HepG2 (cell line): ENCODE measurements around the gene ATG5. TPM values are rescaled to one million over a fixed set of nuclear protein-coding genes. Genes with fewer than 3 reads are reported as not detected.

ENCODE experiments used
- ATAC-seq: fragments of 200-7000 bp; cut with Tn5 transposase; 3 replicates; pipeline ENCODE4 v1.9.1; 2020; ENCODE audit warnings: mild to moderate bottlenecking, moderate library complexity
- BruUV-seq: library from RNA; stranded (reverse); fragments of 400-500 nt; replicated peaks from 2 replicates; lab custom pipeline; 2021; lab: Mats Ljungman, UMichigan
- CTCF ChIA-PET: fragments of 300-600 bp; formaldehyde crosslinking; extraction: SDS; loops from one replicate; lab custom pipeline; 2021; ENCODE audit warnings: low total read pairs, inconsistent platforms, low intra/inter-chr PET ratio; lab: Yijun Ruan, JAX
- POLR2A ChIA-PET: fragments of 350-600 bp; sonication (Branson Sonifier 250); formaldehyde crosslinking; loops from one replicate; lab custom pipeline; 2020; ENCODE audit warnings: antibody characterized with exemption, inconsistent platforms; lab: Yijun Ruan, JAX
- DNase-seq: peaks from one replicate; pipeline ENCODE4 v3.0.0-alpha.2; 2015; ENCODE audit warnings: low spot score
- FAIRE-seq: peaks from 3 replicates; lab custom pipeline; 2011; peaks lifted over from hg19 to GRCh38; lab: Jason Lieb, UNC
- H2AFZ ChIP-seq: one replicate; pipeline ENCODE4 v1.6.1; 2011; ENCODE audit warnings: low read length, inconsistent platforms
- H3K27ac ChIP-seq: fragments of 300-600 bp; 3 replicates; pipeline ENCODE4 v1.8.0; 2011; ENCODE audit warnings: mixed run types, mild to moderate bottlenecking, mixed read lengths, low read length, inconsistent platforms; ENCODE audit not compliant: insufficient read depth; ENCODE audit errors: extremely low read length
- H3K27me3 ChIP-seq, 2 experiments: fragments of 200-600 bp in 1 of 2; 2 replicates in 1 of 2; 3 replicates in 1 of 2; pipeline versions ENCODE4 v1.6.0 to v1.8.0; 2011; ENCODE audit warnings: low read length in 2 of 2, mild to moderate bottlenecking in 2 of 2, moderate library complexity in 2 of 2, inconsistent platforms in 1 of 2; ENCODE audit not compliant: insufficient read depth in 2 of 2, control insufficient read depth in 1 of 2
- H3K36me3 ChIP-seq, 2 experiments: fragments of 200-600 bp in 1 of 2; replicated peaks in 1 of 2; 2 replicates in 1 of 2; 3 replicates in 1 of 2; pipeline versions ENCODE4 v1.5.1 to v1.8.0; 2011; ENCODE audit warnings: low read length in 2 of 2, inconsistent platforms in 1 of 2; ENCODE audit not compliant: insufficient read depth in 2 of 2, control insufficient read depth in 1 of 2
- H3K4me1 ChIP-seq: 2 replicates; pipeline ENCODE4 v1.5.1; 2012; ENCODE audit warnings: low read length, inconsistent platforms; ENCODE audit not compliant: insufficient read depth
- H3K4me2 ChIP-seq: 2 replicates; pipeline ENCODE4 v1.6.0; 2011; ENCODE audit warnings: low read depth, low read length, inconsistent platforms
- H3K4me3 ChIP-seq, 3 experiments: fragments of 200-600 bp in 1 of 3; sonication (generic), shearing (Covaris generic) in 1 of 3; replicated peaks in 1 of 3; 2 replicates each; pipeline ENCODE4 v1.5.1; 2011 to 2016; ENCODE audit warnings: low read length in 3 of 3, inconsistent platforms in 2 of 3, low read depth in 2 of 3, mild to moderate bottlenecking in 2 of 3, control low read depth in 1 of 3, mixed read lengths in 1 of 3; ENCODE audit not compliant: insufficient read depth in 1 of 3
- H3K79me2 ChIP-seq: one replicate; pipeline ENCODE4 v1.6.1; 2011; ENCODE audit warnings: low read length, inconsistent platforms; ENCODE audit not compliant: insufficient read depth
- H3K9ac ChIP-seq: 2 replicates; pipeline ENCODE4 v1.6.0; 2011; ENCODE audit warnings: mild to moderate bottlenecking, low read depth, low read length, inconsistent platforms; ENCODE audit not compliant: insufficient read depth
- H3K9me3 ChIP-seq: 2 replicates; pipeline ENCODE4 v1.5.1; 2012; ENCODE audit warnings: mild to moderate bottlenecking, low read length
- H4K20me1 ChIP-seq: 2 replicates; pipeline ENCODE4 v1.6.0; 2011; ENCODE audit warnings: inconsistent platforms, mild to moderate bottlenecking, low read length, moderate library complexity; ENCODE audit not compliant: insufficient read depth
- ARID2 ChIP-seq: sonication (generic); formaldehyde crosslinking; IDR thresholded peaks from 2 replicates; pipeline ENCODE4 v1.8.1; 2022; ENCODE audit warnings: mild to moderate bottlenecking, missing genetic modification reagents, borderline replicate concordance
- ATRX ChIP-seq: sonication (generic); formaldehyde crosslinking; IDR thresholded peaks from 2 replicates; pipeline ENCODE4 v1.4.0; 2020; ENCODE audit warnings: missing genetic modification reagents, borderline replicate concordance
- CBX2 ChIP-seq, 2 experiments: fragments of 200-600 bp in 1 of 2; sonication (generic); formaldehyde crosslinking in 1 of 2; IDR thresholded peaks; 2 replicates each; pipeline versions ENCODE4 v1.7.0 to v1.8.1; 2018 to 2022; ENCODE audit warnings: low read depth in 2 of 2, low read length in 1 of 2, mild to moderate bottlenecking in 1 of 2, missing genetic modification reagents in 1 of 2
- CHD4 ChIP-seq: fragments of 200-600 bp; sonication (generic); IDR thresholded peaks from 2 replicates; pipeline ENCODE4 v1.7.0; 2017; ENCODE audit warnings: mild to moderate bottlenecking, low read length, borderline replicate concordance
- FIP1L1 ChIP-seq: fragments of 200-400 bp; formaldehyde crosslinking; IDR thresholded peaks from 2 replicates; pipeline ENCODE4 v1.6.1; 2018; ENCODE audit warnings: low read depth, mild to moderate bottlenecking, low read length, moderate library complexity, borderline replicate concordance; ENCODE audit not compliant: insufficient read depth
- FOXC1 ChIP-seq: sonication (generic); formaldehyde crosslinking; IDR thresholded peaks from 2 replicates; pipeline ENCODE4 v1.8.0; 2022; ENCODE audit warnings: mild to moderate bottlenecking, missing genetic modification reagents, borderline replicate concordance
- HNRNPUL1 ChIP-seq: fragments of 200-400 bp; formaldehyde crosslinking; IDR thresholded peaks from 2 replicates; pipeline ENCODE4 v1.6.1; 2017; ENCODE audit warnings: low read depth, mild to moderate bottlenecking, low read length, moderate library complexity
- HOXA9 ChIP-seq: sonication (generic); formaldehyde crosslinking; IDR thresholded peaks from 2 replicates; pipeline ENCODE4 v1.8.1; 2022; ENCODE audit warnings: missing genetic modification reagents, mild to moderate bottlenecking, moderate library complexity, borderline replicate concordance
- MEIS2 ChIP-seq: sonication (generic); formaldehyde crosslinking; IDR thresholded peaks from 2 replicates; pipeline ENCODE4 v1.9.0; 2021; ENCODE audit warnings: mild to moderate bottlenecking, missing genetic modification reagents
- NR2C2 ChIP-seq: sonication (generic); formaldehyde crosslinking; IDR thresholded peaks from 2 replicates; pipeline ENCODE4 v1.4.0; 2020; ENCODE audit warnings: missing genetic modification reagents, mild to moderate bottlenecking, moderate library complexity, borderline replicate concordance
- RBM39 ChIP-seq: fragments of 200-400 bp; formaldehyde crosslinking; IDR thresholded peaks from one replicate; pipeline ENCODE4 v1.6.1; 2018; ENCODE audit warnings: antibody characterized with exemption, mild to moderate bottlenecking, low read depth, low read length; ENCODE audit not compliant: poor library complexity, severe bottlenecking
- TBX3 ChIP-seq: fragments of 450-650 bp; IDR thresholded peaks from 2 replicates; pipeline ENCODE4 v1.6.1; 2017; ENCODE audit warnings: antibody characterized with exemption, mild to moderate bottlenecking, inconsistent platforms, borderline replicate concordance
- ZBTB8A ChIP-seq: sonication (generic); formaldehyde crosslinking; IDR thresholded peaks from 2 replicates; pipeline ENCODE4 v1.4.0; 2020; ENCODE audit warnings: mild to moderate bottlenecking, low read depth, missing genetic modification reagents, borderline replicate concordance
- ZNF33A ChIP-seq: sonication (generic); formaldehyde crosslinking; IDR thresholded peaks from 2 replicates; pipeline ENCODE4 v1.5.1; 2020; ENCODE audit warnings: missing genetic modification reagents, mild to moderate bottlenecking, moderate library complexity, borderline replicate concordance
- ZNF550 ChIP-seq: sonication (generic); formaldehyde crosslinking; IDR thresholded peaks from 2 replicates; pipeline ENCODE4 v1.4.0; 2020; ENCODE audit warnings: mild to moderate bottlenecking, missing genetic modification reagents, borderline replicate concordance
- ZNF598 ChIP-seq: sonication (generic); formaldehyde crosslinking; IDR thresholded peaks from 2 replicates; pipeline ENCODE4 v1.5.1; 2020; ENCODE audit warnings: mild to moderate bottlenecking, missing genetic modification reagents, borderline replicate concordance
- ZNF615 ChIP-seq: sonication (generic); formaldehyde crosslinking; IDR thresholded peaks from 2 replicates; pipeline ENCODE4 v1.5.0; 2020; ENCODE audit warnings: mild to moderate bottlenecking, missing genetic modification reagents, borderline replicate concordance
- WGBS: methylation state at CpG from one replicate; pipeline ENCODE4 v1.1.6; 2017; ENCODE audit warnings: low lambda C conversion rate; 5-methylcytosine and 5-hydroxymethylcytosine counted together
- in situ Hi-C: cut with HindIII; loops from 2 replicates; pipeline ENCODE4 v1.10.0; 2017; ENCODE audit warnings: low pct_unique_long_range_greater_than_20kb; ENCODE audit not compliant: extremely low pct_ligation_motif_present
- intact Hi-C: fragments of 100-400 bp; cut with micrococcal nuclease; formaldehyde crosslinking; loops from one replicate; pipeline ENCODE4 v1.10.0; 2022; ENCODE audit not compliant: unreplicated experiment
- polyA plus RNA-seq, 8 experiments: library from polyadenylated mRNA; depleted of rRNA in 3 of 8; stranded (reverse) in 7 of 8; unstranded in 1 of 8; fragments of >200 nt; fragmentation: Illumina TruSeq in 4 of 8; extraction: Trizol in 4 of 8; gene quantifications; 2 replicates each; pipeline versions ENCODE4 v1.2.1 to v1.2.3, GENCODE V29; 2011 to 2016; ENCODE audit warnings: low read depth in 4 of 8, missing spikeins in 1 of 8, mixed read lengths in 1 of 8; ENCODE audit not compliant: insufficient read depth in 1 of 8
- total RNA-seq, 5 experiments: library from RNA; depleted of rRNA; stranded (reverse); fragments of >200 nt; fragmentation: Illumina TruSeq; extraction: Trizol; gene quantifications; 2 replicates each; pipeline ENCODE4 v1.2.3, GENCODE V29; 2016; ENCODE audit warnings: low read depth in 1 of 5
- TF ChIP-seq, protein P1 (sequence below): IDR thresholded peaks from 2 replicates; pipeline ENCODE4 v1.6.1; 2018; ENCODE audit warnings: missing genetic modification reagents

Gene ATG5
- total and polyA plus RNA-seq, 2 of the 13 experiments (the other 11 are each of a cell fraction or from before 2014, with no cell fraction given), result 21.3 to 48.0 TPM

DNA sequence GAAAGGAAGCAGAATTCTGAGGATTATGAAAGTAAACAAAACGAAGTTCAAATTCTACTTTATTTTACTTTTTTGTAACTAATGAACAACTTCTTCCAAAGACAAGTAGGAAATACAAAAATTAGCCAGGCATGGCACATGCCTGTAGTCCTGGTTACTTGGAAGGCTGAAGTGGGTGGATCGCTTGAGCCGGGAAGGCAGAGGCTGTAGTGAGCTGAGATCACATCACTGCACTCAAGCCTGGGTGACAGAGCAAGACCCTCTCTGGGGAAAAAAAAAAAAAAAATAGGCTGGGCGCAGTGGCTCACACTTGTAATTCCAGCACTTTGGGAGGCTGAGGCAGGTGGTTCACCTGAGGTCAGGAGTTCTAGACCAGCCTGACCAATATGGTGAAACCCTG is 82.3 kb downstream of the ATG5 start:
- no peak overlapping the region for H2AFZ ChIP-seq
- H3K27me3 ChIP-seq, result no peaks in the 10 kb centered on the region
- no peak for ATAC-seq
- H4K20me1 ChIP-seq, result no peaks in the 10 kb centered on the region
- no peaks in the 10 kb centered on the region for H3K4me1 ChIP-seq
- no peak for FAIRE-seq
- H3K79me2 ChIP-seq, result no peaks in the 10 kb centered on the region
- H3K4me2 ChIP-seq, result no peak overlapping the region
- intact Hi-C loops, result no loop called here
- BruUV-seq, result no TSS peak
- peaks cover 0 to 20% of the 10 kb centered on the region in 2 experiments; a peak in 3 of 5 replicates for H3K36me3 ChIP-seq
- no peak overlapping the region for H3K27ac ChIP-seq
- TF ChIP-seq ARID2 (CRISPR knock-in tag), result no peak
- TF ChIP-seq, protein P1, sequence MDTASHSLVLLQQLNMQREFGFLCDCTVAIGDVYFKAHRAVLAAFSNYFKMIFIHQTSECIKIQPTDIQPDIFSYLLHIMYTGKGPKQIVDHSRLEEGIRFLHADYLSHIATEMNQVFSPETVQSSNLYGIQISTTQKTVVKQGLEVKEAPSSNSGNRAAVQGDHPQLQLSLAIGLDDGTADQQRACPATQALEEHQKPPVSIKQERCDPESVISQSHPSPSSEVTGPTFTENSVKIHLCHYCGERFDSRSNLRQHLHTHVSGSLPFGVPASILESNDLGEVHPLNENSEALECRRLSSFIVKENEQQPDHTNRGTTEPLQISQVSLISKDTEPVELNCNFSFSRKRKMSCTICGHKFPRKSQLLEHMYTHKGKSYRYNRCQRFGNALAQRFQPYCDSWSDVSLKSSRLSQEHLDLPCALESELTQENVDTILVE (CRISPR knock-in tag), result no peak
- TF ChIP-seq, all 625 proteins: peak for 0
- no peak for DNase-seq
- in situ Hi-C loops, result no loop called here
- Histone ChIP-seq H3K9me3 (no peaks in the 10 kb centered on the region), H3K4me3 (no peak overlapping the region), H3K9ac (no peak overlapping the region)
- CTCF ChIA-PET, result no interaction called here
- 96% methylated on average over 4 of the region's 4 CpGs for WGBS
- POLR2A ChIA-PET, result no interaction called here

GRCh38 chr6:106241498-106241897 is 84.1 kb downstream of the ATG5 start:
- no peak overlapping the region for H3K4me3 ChIP-seq
- peaks cover 11% of the 10 kb centered on the region for H3K4me1 ChIP-seq
- H3K36me3 ChIP-seq, result peaks cover 0 to 8% of the 10 kb centered on the region in 2 experiments; a peak in 1 of 5 replicates
- no peak overlapping the region for H3K27ac ChIP-seq
- POLR2A ChIA-PET, result no interaction called here
- in situ Hi-C loops, result no loop called here
- DNase-seq (no peak), FAIRE-seq (no peak), ATAC-seq (no peak)
- CTCF ChIA-PET, result no interaction called here
- intact Hi-C loops, result no loop called here
- no peaks in the 10 kb centered on the region for H3K79me2 ChIP-seq
- no peaks in the 10 kb centered on the region for H3K9me3 ChIP-seq
- no TSS peak for BruUV-seq
- no peak overlapping the region for H3K4me2 ChIP-seq
- no peaks in the 10 kb centered on the region for H3K27me3 ChIP-seq
- no peaks in the 10 kb centered on the region for H4K20me1 ChIP-seq
- no peak overlapping the region for H3K9ac ChIP-seq
- H2AFZ ChIP-seq, result no peak overlapping the region
- no peak for TF ChIP-seq ZNF615 (CRISPR knock-in tag)
- no peak for TF ChIP-seq FIP1L1
- TF ChIP-seq TBX3, result no peak
- no peak for TF ChIP-seq CBX2 (IDR thresholded peaks at IDR 0.05; ENCODE audit: low read depth, low read length)
- no peak for TF ChIP-seq CBX2 (CRISPR knock-in tag; IDR thresholded peaks at IDR 0.05; ENCODE audit: low read depth)
- no peak for TF ChIP-seq FOXC1
- no peak for TF ChIP-seq ZNF550
- TF ChIP-seq MEIS2 (CRISPR knock-in tag), result no peak
- no peak for TF ChIP-seq CHD4
- TF ChIP-seq RBM39, result no peak
- TF ChIP-seq ATRX (CRISPR knock-in tag), result no peak
- TF ChIP-seq HOXA9, result no peak
- no peak for TF ChIP-seq ZBTB8A (CRISPR knock-in tag)
- no peak for TF ChIP-seq ZNF598
- no peak for TF ChIP-seq NR2C2 (CRISPR knock-in tag)
- no peak for TF ChIP-seq HNRNPUL1
- TF ChIP-seq ZNF33A (CRISPR knock-in tag), result no peak
